ENCODE measurements around the gene CRYL1.
A peak's percentile ranks its signal among the peaks of the same experiment; 100 is the strongest.

Gene CRYL1

GRCh38 chr13:20491926-20492435 lies 33.7 kb downstream of the CRYL1 start:
- DNase-seq = no peak

GRCh38 chr13:20489185-20489820 lies 36.4 kb downstream of the CRYL1 start:
- no peak for DNase-seq

DNA sequence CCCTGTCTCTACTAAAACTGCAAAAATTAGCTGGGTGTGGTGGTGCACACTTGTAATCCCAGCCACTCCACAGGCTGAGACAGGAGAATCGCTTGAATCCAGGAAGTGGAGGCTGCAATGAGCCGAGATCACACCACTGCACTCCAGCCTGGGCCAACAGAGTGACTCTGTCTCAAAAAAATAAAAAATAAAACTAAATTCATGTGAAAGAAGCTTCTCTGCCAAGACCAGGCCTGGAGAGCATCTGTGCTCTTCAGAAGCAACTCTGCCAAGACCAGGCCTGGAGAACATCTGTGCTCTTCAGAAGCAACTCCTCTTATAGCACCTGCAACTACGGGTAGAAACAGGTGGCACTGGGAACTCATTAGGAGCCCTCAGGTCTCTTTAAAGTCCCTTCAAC lies 37.7 kb downstream of the CRYL1 start:
- no peak for DNase-seq

DNA sequence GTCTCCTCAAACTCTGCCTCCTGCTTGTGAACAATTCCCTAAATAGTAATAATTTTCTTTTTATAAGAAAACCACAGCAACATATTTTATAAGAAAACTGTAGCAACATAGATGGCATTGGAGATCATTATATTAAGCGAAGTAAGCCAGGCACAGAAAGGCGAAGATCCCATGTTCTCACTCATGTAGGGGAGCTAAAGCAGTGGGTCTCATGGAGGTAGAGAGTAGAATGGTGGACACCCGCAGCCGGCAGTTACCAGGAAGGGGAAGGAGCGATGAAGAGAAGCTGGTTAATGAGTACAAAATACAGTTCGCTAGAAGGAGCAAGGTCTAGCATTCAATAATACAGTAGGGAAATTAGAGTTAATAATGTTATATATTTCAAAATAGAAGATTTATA lies 42.9 kb downstream of the CRYL1 start:
- no peak for DNase-seq

GRCh38 chr13:20482275-20482761 lies 43.3 kb downstream of the CRYL1 start:
- no peak for DNase-seq

DNA sequence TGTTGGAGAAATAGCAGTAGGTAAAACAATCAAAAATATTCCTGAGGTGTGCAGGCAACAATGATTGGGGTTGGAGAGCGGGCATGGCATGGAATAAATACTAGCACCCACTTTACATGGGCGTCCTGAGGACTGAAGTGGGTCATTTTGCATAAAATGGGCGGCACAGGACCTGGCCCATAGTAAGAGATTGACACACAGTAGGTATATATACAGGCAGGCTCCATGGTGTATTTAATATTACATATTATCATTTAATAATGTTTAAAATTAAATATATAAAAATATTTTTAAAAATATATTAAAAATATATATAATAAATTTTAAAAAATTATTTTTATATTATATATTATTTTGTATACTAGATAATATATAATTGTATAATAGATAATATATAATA lies 48.3 kb downstream of the CRYL1 start:
- DNase-seq = no peak

GRCh38 chr13:20475927-20476691 lies 49.5 kb downstream of the CRYL1 start:
- DNase-seq = peak; percentile 69 to 76

- DNase-seq = no peak
Measured at GRCh38 chr13:20474515-20474914, 51.1 kb downstream of the CRYL1 start.

GRCh38 chr13:20473888-20474287 lies 51.8 kb downstream of the CRYL1 start:
- no peak for DNase-seq

- no peak for DNase-seq
Measured at GRCh38 chr13:20473139-20473538, 52.5 kb downstream of the CRYL1 start.

DNA sequence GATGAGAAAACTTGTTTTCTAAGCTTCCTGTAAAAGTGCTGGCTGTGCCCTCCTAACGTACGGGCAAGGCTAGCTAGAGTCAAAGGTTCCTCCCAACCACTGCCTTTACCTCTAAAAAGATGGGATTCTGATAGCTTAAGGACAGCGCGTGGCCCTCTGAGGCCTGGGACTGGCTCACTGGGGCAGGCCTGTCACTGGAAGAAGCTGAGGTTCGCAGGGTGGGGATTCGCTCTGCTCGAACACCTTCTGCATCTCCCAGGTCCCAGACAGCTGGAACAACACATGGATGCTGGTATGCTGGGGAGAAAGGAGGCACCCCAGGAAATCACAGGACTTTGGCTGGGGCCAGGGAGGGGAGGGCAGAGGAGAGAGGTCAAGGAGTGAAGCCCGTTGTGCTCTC lies 53.1 kb downstream of the CRYL1 start:
- no peak for DNase-seq

GRCh38 chr13:20470136-20470535 lies 55.5 kb downstream of the CRYL1 start:
- DNase-seq = no peak

GRCh38 chr13:20466371-20466770 lies 59.3 kb downstream of the CRYL1 start:
- DNase-seq = no peak

DNA sequence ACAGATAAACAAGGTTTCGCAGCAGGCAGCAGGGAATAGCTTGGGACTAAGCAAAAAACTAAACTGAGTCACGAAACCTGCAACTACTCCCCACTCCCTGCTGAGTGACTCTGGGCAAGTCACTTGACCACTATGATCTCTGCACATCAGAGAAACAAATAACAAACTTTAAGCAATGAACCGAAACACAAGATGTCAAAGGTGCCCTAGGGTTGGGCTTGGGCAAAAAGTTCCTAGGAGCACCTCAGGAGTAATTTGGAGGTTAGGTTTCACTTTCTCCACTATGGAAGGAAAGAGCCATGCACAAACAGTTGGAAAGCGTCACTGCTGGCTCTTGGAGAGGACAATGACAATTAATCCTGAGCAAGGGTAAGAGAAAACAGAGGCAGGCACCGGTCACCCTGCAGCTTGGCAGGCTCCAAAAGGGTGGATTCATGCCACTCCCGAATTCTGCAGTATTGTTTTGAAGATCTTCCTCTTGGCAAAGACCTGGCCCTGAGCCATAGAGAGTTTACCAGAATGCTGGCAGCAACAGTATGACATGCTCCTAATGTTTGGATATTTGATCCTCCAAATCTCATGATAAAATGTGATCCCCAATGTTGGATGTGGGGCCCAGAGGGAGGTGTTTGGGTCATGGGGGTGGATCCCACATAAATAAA lies 60.3 kb downstream of the CRYL1 start:
- no peak for DNase-seq

- no peak for DNase-seq
Measured at GRCh38 chr13:20462921-20463320, 62.7 kb downstream of the CRYL1 start.

DNA sequence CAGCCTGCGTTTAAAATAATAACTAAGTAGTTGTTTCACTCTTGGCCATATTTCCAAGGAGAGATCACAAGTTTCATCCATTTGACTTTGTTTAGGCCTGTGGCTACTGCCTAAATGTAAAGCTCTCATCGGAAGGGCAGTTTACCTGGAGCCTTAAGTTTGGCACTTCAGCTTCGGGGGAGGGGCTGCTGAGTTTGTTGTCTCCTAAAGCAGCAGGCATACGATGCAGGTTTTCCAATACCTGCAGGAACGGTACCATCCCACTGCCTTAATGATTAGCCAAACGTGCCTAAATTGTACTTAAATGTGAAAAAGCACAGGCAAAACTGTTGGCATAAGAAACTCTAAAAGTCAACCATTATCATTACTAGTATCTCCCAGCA lies 63.1 kb downstream of the CRYL1 start:
- no peak for DNase-seq

DNA sequence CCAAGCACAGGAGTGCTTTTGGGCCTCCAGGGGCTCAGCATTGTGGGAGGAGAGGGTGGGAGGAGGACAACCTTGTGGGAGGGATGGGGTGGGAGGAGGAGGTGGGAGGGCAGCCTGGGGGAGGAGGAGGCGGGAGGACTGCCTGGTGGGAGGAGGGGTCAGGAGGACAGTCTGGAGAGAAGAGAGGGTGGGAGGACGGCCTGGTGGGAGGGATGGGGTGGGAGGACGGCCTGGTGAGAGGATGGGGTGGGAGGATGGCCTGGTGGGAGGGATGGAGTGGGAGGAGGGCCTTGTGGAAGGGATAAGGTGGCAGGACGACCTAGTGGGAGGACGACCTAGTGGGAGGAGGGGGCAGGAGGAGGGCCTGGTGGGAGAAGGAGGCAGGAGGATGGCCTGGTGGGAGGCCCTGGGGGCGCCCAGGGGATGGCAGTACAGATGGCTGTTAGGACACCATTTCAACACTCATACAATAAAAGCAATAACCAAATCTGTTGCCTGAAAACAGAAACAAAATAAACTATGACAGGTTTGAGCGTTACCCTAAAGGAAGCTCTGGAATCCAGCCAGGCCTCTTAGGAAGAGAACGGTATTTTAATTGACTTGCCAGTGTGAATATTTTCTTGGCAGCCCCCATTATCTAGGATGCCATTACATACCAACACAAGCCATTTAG lies 63.7 kb downstream of the CRYL1 start:
- no peak for DNase-seq

DNA sequence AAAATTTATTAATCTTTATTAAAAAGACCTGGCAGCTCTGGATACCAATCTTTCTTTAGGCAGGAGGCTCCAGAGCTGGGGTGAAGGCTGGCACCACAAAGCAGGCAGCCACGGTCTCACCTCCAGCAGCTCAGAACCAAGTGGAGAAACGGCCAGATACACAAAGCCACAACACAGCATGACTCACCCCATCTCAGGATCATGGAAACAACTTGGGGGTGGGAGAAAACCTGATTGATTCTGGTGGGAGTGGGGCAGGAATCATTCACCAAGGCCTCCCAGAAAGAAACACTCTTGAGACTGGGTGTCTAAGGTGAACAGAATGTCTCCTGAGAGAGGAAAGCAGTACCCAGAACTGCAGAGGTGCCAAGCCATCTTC lies 64.2 kb downstream of the CRYL1 start:
- DNase-seq = peak; percentile 53 to 57

DNA sequence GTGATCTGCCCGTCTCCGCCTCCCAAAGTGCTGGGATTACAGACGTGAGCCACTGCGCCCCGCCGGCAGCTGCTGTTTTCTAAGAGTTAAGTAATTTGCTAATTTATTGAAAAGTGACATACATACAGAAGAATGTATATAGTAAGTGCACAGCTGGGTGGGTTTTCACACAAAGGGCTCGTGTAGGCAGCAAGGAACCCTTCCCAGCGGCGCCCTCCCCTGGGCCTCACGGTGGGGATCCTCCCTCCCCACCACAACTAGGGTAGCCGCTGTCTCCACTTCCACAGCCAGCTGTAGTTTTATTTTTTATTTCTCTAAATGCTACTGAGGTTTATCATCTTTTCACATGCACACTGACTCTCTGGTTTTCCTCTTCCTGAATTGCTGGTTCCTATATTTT lies 64.9 kb downstream of the CRYL1 start:
- DNase-seq = no peak

- DNase-seq = no peak
Measured at GRCh38 chr13:20457670-20458069, 68.0 kb downstream of the CRYL1 start.

- DNase-seq = no peak
Measured at GRCh38 chr13:20456737-20457136, 68.9 kb downstream of the CRYL1 start.

GRCh38 chr13:20451397-20451796 lies 74.3 kb downstream of the CRYL1 start:
- DNase-seq = no peak

GRCh38 chr13:20448470-20448869 lies 77.2 kb downstream of the CRYL1 start:
- DNase-seq = no peak

Data from activated T-cell treated with anti-CD3 and anti-CD28 coated beads, Interleukin-2, amount 50 U/mL, for 48 hours (primary cell).